ENCODE results near the gene APEH. TPM values are rescaled to one million over a fixed set of nuclear protein-coding genes. Genes with fewer than 3 reads are reported as not detected.
"Not testable (repeated sequence)": the region's sequence is repeated elsewhere in the genome, so short reads cannot be mapped to it uniquely, and the experiment has no call there.

Gene APEH
- total and polyA plus RNA-seq, 2 experiments from 2014 or later, result 170 to 264 TPM

GRCh38 chr3:49686769-49687423, 12.7 kb downstream of the APEH start:
- not testable (repeated sequence) for H3K9me3 Mint-ChIP-seq; H3K79me2 ChIP-seq (replicated peaks; ENCODE audit: insufficient read depth)
- peak; percentile 69 for ATAC-seq

GRCh38 chr3:49687424-49687795, 13.3 kb downstream of the APEH start:
- not testable (repeated sequence) for H3K9me2 ChIP-seq (ENCODE audit: insufficient read depth); H3K4me1 ChIP-seq (ENCODE audit: insufficient read depth); DNase-seq (ENCODE audit: low spot score); H3K79me2 ChIP-seq (replicated peaks; ENCODE audit: insufficient read depth); H3K9me3 Mint-ChIP-seq; H3K27ac ChIP-seq (ENCODE audit: low read depth); H3K27me3 ChIP-seq (ENCODE audit: insufficient read depth); H4K20me1 ChIP-seq (replicated peaks; ENCODE audit: insufficient read depth); H2AFZ ChIP-seq; H3F3A ChIP-seq (replicated peaks; ENCODE audit: low read depth); ATAC-seq; H3K36me3 ChIP-seq (ENCODE audit: insufficient read depth)
- peaks cover 18% of the 10 kb centered on the region for H3K4me1 Mint-ChIP-seq
- H3K27me3 Mint-ChIP-seq (ENCODE audit: insufficient read depth, low read depth, poor library complexity), result peaks cover 16% of the 10 kb centered on the region
- Histone ChIP-seq H3K4me2 (peak overlapping the region; percentile 95), H3K4me3 (peak overlapping the region; percentile 77)
- H3K27ac Mint-ChIP-seq, result peak overlapping the region; percentile 92
- peaks cover 18% of the 10 kb centered on the region; the same call in 2 of the 3 replicates for H3K36me3 Mint-ChIP-seq (ENCODE audit: low read depth)
- peak overlapping the region; percentile 83 for H3K4me3 Mint-ChIP-seq

More at GRCh38 chr3:49686769-49687423, 12.7 kb downstream of the APEH start:
- Histone ChIP-seq H3K4me3 (peak overlapping the region; percentile 77), H3K27ac (ENCODE audit: low read depth) (peak overlapping the region; percentile 88; the same call in 1 of the 2 replicates), H2AFZ (peak overlapping the region; percentile 63; the same call in 1 of the 2 replicates), H3K4me2 (peak overlapping the region; percentile 95)
- Mint-ChIP-seq H3K4me3 (peak overlapping the region; percentile 83), H3K4me1 (peaks cover 18% of the 10 kb centered on the region), H3K27ac (peak overlapping the region; percentile 92), H3K27me3 (ENCODE audit: insufficient read depth, low read depth, poor library complexity) (peaks cover 16% of the 10 kb centered on the region), H3K36me3 (ENCODE audit: low read depth) (peaks cover 23% of the 10 kb centered on the region; the same call in 2 of the 3 replicates)
- H3K27me3 ChIP-seq (ENCODE audit: insufficient read depth); H4K20me1 ChIP-seq (replicated peaks; ENCODE audit: insufficient read depth); H3K4me1 ChIP-seq (ENCODE audit: insufficient read depth); H3K36me3 ChIP-seq (ENCODE audit: insufficient read depth); H3K9me2 ChIP-seq (ENCODE audit: insufficient read depth); H3F3A ChIP-seq (replicated peaks; ENCODE audit: low read depth): not testable (repeated sequence)
- TF ChIP-seq POLR2AphosphoS5 (IDR thresholded peaks at IDR 0.05; ENCODE audit: low read depth), result peak; percentile 67
- peak; percentile 96 for DNase-seq (ENCODE audit: low spot score)

GRCh38 chr3:49688338-49689045, 14.3 kb downstream of the APEH start:
- H3K36me3 ChIP-seq (ENCODE audit: insufficient read depth); DNase-seq (ENCODE audit: low spot score); H3K27ac Mint-ChIP-seq; H3K9me3 Mint-ChIP-seq; H3K27me3 ChIP-seq (ENCODE audit: insufficient read depth); H4K20me1 ChIP-seq (replicated peaks; ENCODE audit: insufficient read depth); H3K9me2 ChIP-seq (ENCODE audit: insufficient read depth); H3K4me1 ChIP-seq (ENCODE audit: insufficient read depth); ATAC-seq; H3K27ac ChIP-seq (ENCODE audit: low read depth); H3F3A ChIP-seq (replicated peaks; ENCODE audit: low read depth); H3K36me3 Mint-ChIP-seq (ENCODE audit: low read depth); H3K79me2 ChIP-seq (replicated peaks; ENCODE audit: insufficient read depth); H2AFZ ChIP-seq: not testable (repeated sequence)
- Mint-ChIP-seq H3K4me3 (peak overlapping the region; percentile 91), H3K27me3 (ENCODE audit: insufficient read depth, low read depth, poor library complexity) (peaks cover 16% of the 10 kb centered on the region), H3K4me1 (peaks cover 18% of the 10 kb centered on the region)
- peak overlapping the region; percentile 83 for H3K4me2 ChIP-seq
- peak overlapping the region; percentile 97 for H3K4me3 ChIP-seq

Measured in GM23338 (cell line).